ENCODE results near the gene MYH9.

GRCh38 chr22:36422287-36423014 is 34.7 kb upstream of the MYH9 start:
- no peak for TF ChIP-seq EP300 (IDR thresholded peaks at IDR 0.05)
- TF ChIP-seq, protein P1, sequence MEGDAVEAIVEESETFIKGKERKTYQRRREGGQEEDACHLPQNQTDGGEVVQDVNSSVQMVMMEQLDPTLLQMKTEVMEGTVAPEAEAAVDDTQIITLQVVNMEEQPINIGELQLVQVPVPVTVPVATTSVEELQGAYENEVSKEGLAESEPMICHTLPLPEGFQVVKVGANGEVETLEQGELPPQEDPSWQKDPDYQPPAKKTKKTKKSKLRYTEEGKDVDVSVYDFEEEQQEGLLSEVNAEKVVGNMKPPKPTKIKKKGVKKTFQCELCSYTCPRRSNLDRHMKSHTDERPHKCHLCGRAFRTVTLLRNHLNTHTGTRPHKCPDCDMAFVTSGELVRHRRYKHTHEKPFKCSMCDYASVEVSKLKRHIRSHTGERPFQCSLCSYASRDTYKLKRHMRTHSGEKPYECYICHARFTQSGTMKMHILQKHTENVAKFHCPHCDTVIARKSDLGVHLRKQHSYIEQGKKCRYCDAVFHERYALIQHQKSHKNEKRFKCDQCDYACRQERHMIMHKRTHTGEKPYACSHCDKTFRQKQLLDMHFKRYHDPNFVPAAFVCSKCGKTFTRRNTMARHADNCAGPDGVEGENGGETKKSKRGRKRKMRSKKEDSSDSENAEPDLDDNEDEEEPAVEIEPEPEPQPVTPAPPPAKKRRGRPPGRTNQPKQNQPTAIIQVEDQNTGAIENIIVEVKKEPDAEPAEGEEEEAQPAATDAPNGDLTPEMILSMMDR (IDR thresholded peaks at IDR 0.05) = no peak

All from esophagus muscularis mucosa (tissue), 3 donors.